GM18868 (cell line): Measurements from ENCODE around the gene LYZL2.
"Not testable (repeated sequence)": the region's sequence is repeated elsewhere in the genome, so short reads cannot be mapped to it uniquely, and the experiment has no call there.

Experiments used
- ATAC-seq: cut with Tn5 transposase; IDR thresholded peaks from one replicate; pipeline ENCODE4 v1.9.1; 2021; ENCODE audit warnings: mild to moderate bottlenecking, moderate library complexity; ENCODE audit not compliant: unreplicated experiment

Gene LYZL2

GRCh38 chr10:30639946-30640786 is 10.6 kb upstream of the LYZL2 start:
- no peak for ATAC-seq

GRCh38 chr10:30637881-30638467 is 8.4 kb upstream of the LYZL2 start:
- ATAC-seq: no peak

GRCh38 chr10:30631188-30631587 is 1.6 kb upstream of the LYZL2 start:
- ATAC-seq: no peak

GRCh38 chr10:30630571-30630970 is 1.0 kb upstream of the LYZL2 start:
- ATAC-seq: no peak

GRCh38 chr10:30628576-30628975 is 977 bp downstream of the LYZL2 start:
- not testable (repeated sequence) for ATAC-seq

GRCh38 chr10:30626837-30627236 is 2.7 kb downstream of the LYZL2 start:
- ATAC-seq: not testable (repeated sequence)

GRCh38 chr10:30626196-30626595 is 3.4 kb downstream of the LYZL2 start:
- ATAC-seq: not testable (repeated sequence)

GRCh38 chr10:30625080-30625479 is 4.5 kb downstream of the LYZL2 start:
- ATAC-seq: no peak

GRCh38 chr10:30619966-30620365 is 9.6 kb downstream of the LYZL2 start:
- ATAC-seq: no peak

GRCh38 chr10:30617070-30617469 is 12.5 kb downstream of the LYZL2 start:
- no peak for ATAC-seq

- not testable (repeated sequence) for ATAC-seq
These were observed 18.5 kb downstream of the LYZL2 start for GRCh38 chr10:30611041-30611440.

GRCh38 chr10:30607814-30608213 is 21.7 kb downstream of the LYZL2 start:
- no peak for ATAC-seq

GRCh38 chr10:30606313-30606712 is 23.2 kb downstream of the LYZL2 start:
- no peak for ATAC-seq

- not testable (repeated sequence) for ATAC-seq
These were observed 24.0 kb downstream of the LYZL2 start for GRCh38 chr10:30605341-30606121.

- no peak for ATAC-seq
These were observed 26.0 kb downstream of the LYZL2 start for GRCh38 chr10:30603589-30603988.

- ATAC-seq: no peak
These were observed 26.8 kb downstream of the LYZL2 start for GRCh38 chr10:30602747-30603146.

- ATAC-seq: peak; percentile 52
These were observed 29.5 kb downstream of the LYZL2 start for GRCh38 chr10:30600005-30600404.

GRCh38 chr10:30598105-30598776 is 31.3 kb downstream of the LYZL2 start:
- ATAC-seq: no peak

- not testable (repeated sequence) for ATAC-seq
These were observed 32.1 kb downstream of the LYZL2 start for GRCh38 chr10:30597433-30597824.

- ATAC-seq: not testable (repeated sequence)
These were observed 32.8 kb downstream of the LYZL2 start for GRCh38 chr10:30596493-30597432.
